Measurements from ENCODE around the gene IRF5. TPM values are rescaled to one million over a fixed set of nuclear protein-coding genes. Genes with fewer than 3 reads are reported as not detected.
A peak's percentile ranks its signal among the peaks of the same experiment; 100 is the strongest.

IRF5 gene
- total RNA-seq, 2 experiments from 2014 or later: 8.2 to 21.9 TPM

GRCh38 chr7:128919881-128920799 lies 17.6 kb upstream of the IRF5 start:
- Histone ChIP-seq H4K20me1 (ENCODE audit: insufficient read depth, low read length) (no peaks in the 10 kb centered on the region), H3K36me3 (ENCODE audit: insufficient read depth, low read length) (no peaks in the 10 kb centered on the region), H3K4me3 (ENCODE audit: low read depth, low read length, poor library complexity, severe bottlenecking) (no peak overlapping the region), H3K79me2 (ENCODE audit: insufficient read depth, low read depth, low read length) (no peaks in the 10 kb centered on the region), H2AFZ (ENCODE audit: low read length) (no peak overlapping the region), H3K9me3 (ENCODE audit: low read length) (no peaks in the 10 kb centered on the region), H3K27ac (ENCODE audit: low read depth, low read length, poor library complexity, severe bottlenecking) (no peak overlapping the region), H3K9me2 (ENCODE audit: insufficient read depth, low read length) (no peaks in the 10 kb centered on the region), H3K4me2 (ENCODE audit: low read length) (peak overlapping the region; percentile 42), H3K4me1 (ENCODE audit: insufficient read depth, low read length, poor library complexity, severe bottlenecking) (peaks cover 11% of the 10 kb centered on the region)
- DNase-seq (ENCODE audit: low spot score): no peak
- ChIA-PET CTCF (ENCODE audit: unreplicated experiment) (no interaction called here), POLR2A (interaction anchor here (1.3 kb wide), 1 partner anchor 14 kb away, joined by 6 read pairs; no protein-coding TSS in a partner anchor)
- intact Hi-C loops (cut with micrococcal nuclease; ENCODE audit: unreplicated experiment): no loop called here
- no peak for TF ChIP-seq EZH2phosphoT487 (IDR thresholded peaks at IDR 0.05; ENCODE audit: borderline replicate concordance, low read depth, low read length)
- TF ChIP-seq CTCF (conservative IDR thresholded peaks at IDR 0.05; ENCODE audit: low read length): no peak; the same call in 1 of the 2 replicates
- BruUV-seq (replicated peaks): no TSS peak

GRCh38 chr7:128920913-128921582 lies 16.7 kb upstream of the IRF5 start:
- CTCF ChIA-PET (ENCODE audit: unreplicated experiment): no interaction called here
- POLR2A ChIA-PET: no interaction called here

More at GRCh38 chr7:128920913-128921582, 16.7 kb upstream of the IRF5 start:
- Histone ChIP-seq H3K79me2 (ENCODE audit: insufficient read depth, low read depth, low read length) (no peaks in the 10 kb centered on the region), H4K20me1 (ENCODE audit: insufficient read depth, low read length) (no peaks in the 10 kb centered on the region), H3K4me2 (ENCODE audit: low read length) (no peak overlapping the region), H3K4me3 (ENCODE audit: low read depth, low read length, poor library complexity, severe bottlenecking) (no peak overlapping the region), H3K9me2 (ENCODE audit: insufficient read depth, low read length) (no peaks in the 10 kb centered on the region), H3K36me3 (ENCODE audit: insufficient read depth, low read length) (no peaks in the 10 kb centered on the region), H2AFZ (ENCODE audit: low read length) (no peak overlapping the region), H3K9me3 (ENCODE audit: low read length) (no peaks in the 10 kb centered on the region), H3K27ac (ENCODE audit: low read depth, low read length, poor library complexity, severe bottlenecking) (no peak overlapping the region), H3K4me1 (ENCODE audit: insufficient read depth, low read length, poor library complexity, severe bottlenecking) (peaks cover 11% of the 10 kb centered on the region)
- intact Hi-C loops (cut with micrococcal nuclease; ENCODE audit: unreplicated experiment): no loop called here
- no peak for TF ChIP-seq CTCF (conservative IDR thresholded peaks at IDR 0.05; ENCODE audit: low read length)
- TF ChIP-seq EZH2phosphoT487 (IDR thresholded peaks at IDR 0.05; ENCODE audit: borderline replicate concordance, low read depth, low read length): no peak
- no peak for DNase-seq (ENCODE audit: low spot score)
- BruUV-seq (replicated peaks): no TSS peak

Measured in OCI-LY7 (cell line).